GM12892 (cell line): ENCODE results near the gene TSNAXIP1.

Source experiments
- POLR2A ChIP-seq: IDR thresholded peaks from 2 replicates; pipeline ENCODE4 v1.6.1; 2011; ENCODE audit warnings: low read depth, low read length, control low read depth
- POLR2AphosphoS5 ChIP-seq: IDR thresholded peaks from 2 replicates; pipeline ENCODE4 v1.6.1; 2011; ENCODE audit warnings: low read depth, low read length, control low read depth

DNA sequence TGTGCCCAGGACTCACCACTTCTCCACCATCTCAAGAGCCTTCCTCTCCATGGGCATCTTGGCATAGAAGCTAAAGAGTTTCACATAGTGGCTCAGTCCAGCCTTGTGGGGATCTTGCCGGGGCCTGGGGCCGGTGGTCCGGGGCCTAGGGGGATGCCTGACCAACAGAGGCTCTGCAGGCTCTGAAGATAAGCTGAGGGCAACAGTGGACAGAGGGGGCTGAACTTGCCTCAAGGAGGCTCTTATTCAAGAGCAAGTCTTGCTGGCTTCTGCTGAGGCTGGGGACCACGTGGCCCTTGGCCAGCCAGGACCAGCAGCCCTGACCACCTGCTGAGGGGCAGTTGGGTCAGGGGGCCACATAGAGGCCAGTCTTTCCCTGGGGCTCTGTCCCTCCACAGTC, 22.0 kb downstream of the TSNAXIP1 start:
- TF ChIP-seq POLR2A (no peak), POLR2AphosphoS5 (no peak)
